Measurements from ENCODE around the gene NTN5.

The NTN5 gene

DNA sequence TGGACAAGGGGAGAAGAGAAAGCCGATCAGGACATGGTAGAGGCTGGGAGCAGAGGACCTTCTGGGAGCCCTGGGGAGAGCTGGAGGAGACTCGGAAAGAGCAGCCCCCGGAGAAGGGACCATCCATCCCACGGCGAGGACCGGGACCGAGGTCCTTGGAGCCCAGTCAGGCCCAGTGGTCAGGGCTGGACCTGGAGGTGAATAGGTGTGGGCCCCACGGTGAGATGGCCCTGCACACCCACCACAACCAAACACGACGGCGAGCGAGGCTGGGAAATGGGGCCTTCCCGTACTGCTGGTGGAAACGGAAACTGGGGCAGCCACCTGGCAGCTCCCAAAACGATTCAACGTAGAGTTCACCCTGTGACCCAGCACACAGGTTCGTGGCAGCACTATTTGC, 3.7 kb upstream of the NTN5 start:
- ChIA-PET CTCF (interaction anchor here (0.9 to 1.3 kb wide), 2 partner anchors 10 to 62 kb away, joined by 3 to 7 read pairs; no protein-coding TSS in a partner anchor), POLR2A (ENCODE audit: low non-redundant PET) (no interaction called here)
- TF ChIP-seq, protein P1, sequence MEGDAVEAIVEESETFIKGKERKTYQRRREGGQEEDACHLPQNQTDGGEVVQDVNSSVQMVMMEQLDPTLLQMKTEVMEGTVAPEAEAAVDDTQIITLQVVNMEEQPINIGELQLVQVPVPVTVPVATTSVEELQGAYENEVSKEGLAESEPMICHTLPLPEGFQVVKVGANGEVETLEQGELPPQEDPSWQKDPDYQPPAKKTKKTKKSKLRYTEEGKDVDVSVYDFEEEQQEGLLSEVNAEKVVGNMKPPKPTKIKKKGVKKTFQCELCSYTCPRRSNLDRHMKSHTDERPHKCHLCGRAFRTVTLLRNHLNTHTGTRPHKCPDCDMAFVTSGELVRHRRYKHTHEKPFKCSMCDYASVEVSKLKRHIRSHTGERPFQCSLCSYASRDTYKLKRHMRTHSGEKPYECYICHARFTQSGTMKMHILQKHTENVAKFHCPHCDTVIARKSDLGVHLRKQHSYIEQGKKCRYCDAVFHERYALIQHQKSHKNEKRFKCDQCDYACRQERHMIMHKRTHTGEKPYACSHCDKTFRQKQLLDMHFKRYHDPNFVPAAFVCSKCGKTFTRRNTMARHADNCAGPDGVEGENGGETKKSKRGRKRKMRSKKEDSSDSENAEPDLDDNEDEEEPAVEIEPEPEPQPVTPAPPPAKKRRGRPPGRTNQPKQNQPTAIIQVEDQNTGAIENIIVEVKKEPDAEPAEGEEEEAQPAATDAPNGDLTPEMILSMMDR (conservative IDR thresholded peaks at IDR 0.05; ENCODE audit: low read depth): no peak
- DNase-seq (ENCODE audit: low spot score): no peak
- no peak overlapping the region for H3K27ac ChIP-seq

DNA sequence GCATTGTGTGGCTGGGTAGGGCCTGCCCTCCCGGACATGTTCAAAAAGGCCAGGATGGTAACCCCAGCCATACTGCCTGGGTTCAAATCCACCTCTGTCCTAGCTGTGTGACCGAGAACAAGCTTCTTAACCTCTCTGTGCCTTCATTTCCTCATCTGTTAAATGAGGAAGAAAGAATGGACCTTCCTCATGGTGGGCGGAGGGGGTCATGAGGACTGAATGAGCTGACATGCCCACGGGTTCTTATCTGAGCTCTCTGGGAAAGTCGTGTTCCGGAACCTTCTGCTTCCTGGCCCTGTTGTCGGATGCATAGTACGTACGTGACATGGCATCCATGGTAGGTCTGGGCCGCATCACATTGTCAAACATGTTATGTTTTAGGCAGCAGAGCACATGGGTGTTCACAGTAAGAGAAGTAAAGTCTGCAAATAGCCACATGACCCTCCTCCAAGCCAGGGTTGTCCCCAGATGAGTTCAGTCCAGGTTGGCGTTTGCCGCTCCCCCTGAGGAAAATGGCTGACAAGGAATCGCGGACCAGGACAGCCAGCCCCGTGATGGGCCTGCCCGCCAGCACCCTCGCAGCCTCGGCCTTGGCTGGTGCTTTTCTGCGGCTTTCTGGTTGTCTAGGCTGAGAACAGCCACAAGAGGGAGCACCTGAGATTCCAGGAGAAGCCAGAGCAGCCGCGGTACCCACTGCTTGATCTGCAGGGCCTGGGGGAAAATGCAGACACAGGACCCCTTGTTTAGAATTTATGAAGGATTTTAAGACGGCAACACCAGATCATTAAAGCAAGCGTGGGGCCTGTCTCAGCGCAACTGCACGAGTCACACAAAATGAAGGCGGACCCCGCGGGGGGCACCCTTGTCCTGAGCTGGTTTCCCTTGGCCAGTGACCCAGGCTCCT, 2.4 kb upstream of the NTN5 start:
- no peak overlapping the region for H3K27ac ChIP-seq
- peak; percentile 85 for DNase-seq (ENCODE audit: low spot score)
- ChIA-PET CTCF (interaction anchor here (0.6 to 1.3 kb wide), 8 partner anchors 8 to 110 kb away, joined by 3 to 7 read pairs (median 4); no protein-coding TSS in a partner anchor), POLR2A (ENCODE audit: low non-redundant PET) (no interaction called here)
- TF ChIP-seq, protein P1 (conservative IDR thresholded peaks at IDR 0.05; ENCODE audit: low read depth): peak; percentile 91

DNA sequence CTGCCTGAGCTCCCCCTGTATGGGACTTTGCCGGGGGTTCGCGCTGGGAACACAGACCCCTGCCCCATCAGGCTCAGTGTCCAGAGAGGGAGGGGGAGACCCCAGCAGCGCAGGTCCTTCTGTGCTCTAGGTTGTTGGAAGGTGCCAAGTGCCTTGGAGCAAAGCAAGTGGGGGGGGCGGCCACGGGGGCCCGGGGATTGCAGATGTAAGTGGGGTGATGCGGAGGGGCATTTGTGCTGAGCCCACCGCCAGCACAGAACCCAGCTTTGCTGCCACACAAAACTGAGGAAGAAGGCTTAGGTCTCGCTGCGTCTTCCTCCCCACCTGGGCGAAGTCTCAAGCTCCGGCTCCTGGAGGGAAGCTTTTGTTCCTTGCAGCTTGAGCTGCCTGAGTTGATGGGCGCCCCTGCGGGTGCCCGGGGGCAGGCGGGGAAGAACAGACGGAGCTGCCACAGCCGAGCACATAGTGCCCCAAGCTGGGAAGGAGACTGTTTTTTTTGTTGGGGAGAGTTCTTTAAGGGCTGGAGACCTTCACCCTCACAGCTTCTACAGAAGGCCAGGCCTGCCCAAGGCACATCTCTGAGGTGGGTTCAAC, 1.5 kb upstream of the NTN5 start:
- ChIA-PET CTCF (interaction anchor here (0.5 to 1.2 kb wide), 3 partner anchors 29 to 65 kb away, joined by 3 to 5 read pairs (median 3); no protein-coding TSS in a partner anchor), POLR2A (ENCODE audit: low non-redundant PET) (no interaction called here)
- no peak overlapping the region for H3K27ac ChIP-seq
- TF ChIP-seq, protein P1 (conservative IDR thresholded peaks at IDR 0.05; ENCODE audit: low read depth): no peak
- DNase-seq (ENCODE audit: low spot score): no peak

DNA sequence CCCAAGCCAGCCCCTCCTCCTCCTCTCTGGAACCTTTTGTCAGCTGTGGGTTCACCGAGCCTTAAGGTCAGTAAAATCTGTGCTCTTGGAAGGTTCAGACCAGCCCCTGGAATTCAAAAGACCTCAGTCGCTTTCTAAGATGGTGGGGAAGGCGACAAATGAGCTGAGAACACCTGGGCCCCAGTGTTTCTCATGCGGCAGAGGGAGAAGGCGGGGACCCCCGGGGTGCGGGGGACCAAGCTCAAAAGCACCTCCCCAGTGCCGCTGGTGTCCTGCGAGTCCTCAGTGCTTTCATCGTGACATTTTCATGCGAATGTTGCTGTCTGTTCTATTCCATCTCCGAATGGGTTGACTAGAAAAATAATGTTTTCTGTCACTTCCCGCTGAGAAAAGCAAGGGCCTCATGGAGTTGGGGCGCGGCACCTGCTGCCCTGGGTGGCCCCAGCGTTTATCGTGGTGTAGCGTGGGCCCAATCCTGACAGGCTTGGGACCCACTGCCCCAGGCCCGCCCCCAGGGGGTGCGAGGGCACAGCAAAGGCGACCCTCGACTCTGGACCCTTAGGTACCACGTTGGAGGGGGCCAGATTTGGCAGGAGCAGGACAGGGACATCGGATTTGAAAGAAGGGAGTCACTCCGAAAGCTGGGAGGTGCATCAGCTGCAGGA, 751 bp upstream of the NTN5 start:
- TF ChIP-seq, protein P1 (conservative IDR thresholded peaks at IDR 0.05; ENCODE audit: low read depth): no peak
- ChIA-PET CTCF (interaction anchor here (0.5 to 1.2 kb wide), 2 partner anchors 47 to 65 kb away, joined by 3 to 5 read pairs; no protein-coding TSS in a partner anchor), POLR2A (ENCODE audit: low non-redundant PET) (no interaction called here)
- no peak overlapping the region for H3K27ac ChIP-seq
- no peak for DNase-seq (ENCODE audit: low spot score)

DNA sequence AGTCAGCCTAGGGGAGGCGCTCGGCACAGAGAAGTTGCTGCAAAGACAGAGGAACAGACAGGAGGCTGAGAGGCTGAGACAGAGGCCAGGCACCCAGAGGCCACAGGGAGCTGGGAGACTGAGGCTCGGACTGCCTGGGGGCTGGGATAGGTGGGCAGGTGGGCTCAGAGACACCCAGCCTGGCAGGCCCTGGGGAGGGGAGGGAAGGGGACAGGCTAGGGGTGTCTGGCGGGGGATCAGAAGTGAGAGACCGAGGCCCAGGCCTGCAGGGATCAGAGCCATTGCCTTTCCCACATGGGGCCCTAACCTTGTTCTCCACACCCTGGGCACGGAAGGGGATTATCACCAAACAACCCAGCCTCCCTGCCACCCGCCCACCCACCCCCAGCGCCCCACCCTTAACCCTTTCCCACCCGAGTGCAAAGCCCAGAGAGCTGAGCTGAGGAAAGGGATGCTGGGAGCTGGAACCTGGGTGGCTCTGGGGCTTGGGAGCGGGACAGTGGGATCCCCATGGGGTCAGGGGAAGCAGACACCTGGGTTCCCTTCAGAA, 1.3 kb downstream of the NTN5 start:
- TF ChIP-seq, protein P1 (conservative IDR thresholded peaks at IDR 0.05; ENCODE audit: low read depth): no peak
- ChIA-PET CTCF (interaction anchor here (0.5 to 0.7 kb wide), 2 partner anchors 68 to 208 kb away, joined by 3 read pairs; no protein-coding TSS in a partner anchor), POLR2A (ENCODE audit: low non-redundant PET) (no interaction called here)
- DNase-seq (ENCODE audit: low spot score): no peak
- no peak overlapping the region; the same call in 1 of the 2 replicates for H3K27ac ChIP-seq
